HG03045 (cell line): ENCODE data around the gene ACADS.

Source experiments
- ATAC-seq: cut with Tn5 transposase; IDR thresholded peaks from one replicate; pipeline ENCODE4 v1.9.1; 2021; ENCODE audit warnings: mild to moderate bottlenecking, moderate library complexity; ENCODE audit not compliant: unreplicated experiment

ACADS gene, protein sequence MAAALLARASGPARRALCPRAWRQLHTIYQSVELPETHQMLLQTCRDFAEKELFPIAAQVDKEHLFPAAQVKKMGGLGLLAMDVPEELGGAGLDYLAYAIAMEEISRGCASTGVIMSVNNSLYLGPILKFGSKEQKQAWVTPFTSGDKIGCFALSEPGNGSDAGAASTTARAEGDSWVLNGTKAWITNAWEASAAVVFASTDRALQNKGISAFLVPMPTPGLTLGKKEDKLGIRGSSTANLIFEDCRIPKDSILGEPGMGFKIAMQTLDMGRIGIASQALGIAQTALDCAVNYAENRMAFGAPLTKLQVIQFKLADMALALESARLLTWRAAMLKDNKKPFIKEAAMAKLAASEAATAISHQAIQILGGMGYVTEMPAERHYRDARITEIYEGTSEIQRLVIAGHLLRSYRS

DNA sequence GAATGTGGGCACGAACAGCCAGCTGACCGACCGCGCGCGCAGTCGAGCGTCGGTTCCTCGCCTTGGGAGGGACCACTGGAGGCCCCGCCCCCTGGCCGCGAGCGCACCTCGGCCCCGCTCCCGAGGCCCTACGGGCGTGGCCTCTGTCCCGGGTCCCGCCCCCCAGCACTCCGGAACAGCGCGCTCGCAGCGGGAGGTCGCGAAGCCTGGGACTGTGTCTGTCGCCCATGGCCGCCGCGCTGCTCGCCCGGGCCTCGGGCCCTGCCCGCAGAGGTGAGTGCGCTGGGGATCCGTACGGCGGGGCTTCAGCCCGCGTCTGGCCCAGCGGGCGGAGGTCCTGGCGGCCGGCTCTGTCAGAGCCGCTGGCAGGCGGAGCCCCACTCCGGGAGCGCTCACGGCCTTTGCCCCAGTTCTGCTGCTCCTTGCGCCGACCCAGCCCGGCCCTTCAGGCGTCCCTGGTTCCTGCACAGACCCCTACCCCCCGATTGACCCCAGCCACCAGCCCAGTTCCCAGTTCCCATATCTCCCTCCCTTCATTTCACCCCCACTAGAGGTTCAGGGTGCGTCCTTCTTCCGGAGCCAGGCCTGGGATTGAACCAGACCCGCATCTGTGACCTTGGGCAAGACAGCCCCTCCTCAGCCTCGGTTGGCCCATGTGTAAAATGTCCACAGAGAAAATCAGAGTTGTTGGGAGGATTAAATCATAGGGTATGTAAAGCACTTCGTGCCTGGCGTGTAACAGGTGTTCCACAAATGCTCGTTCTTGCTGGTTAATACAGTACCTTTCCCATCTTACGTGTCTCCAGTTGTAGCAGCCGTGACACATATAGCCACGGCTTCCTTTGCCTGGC is at the start of gene ACADS:
ACADS (plus strand) TSS at position 168 of the 851 bp plus-strand sequence; CDS start at position 228, 60 bp downstream.
- peak; percentile 98 for ATAC-seq

DNA sequence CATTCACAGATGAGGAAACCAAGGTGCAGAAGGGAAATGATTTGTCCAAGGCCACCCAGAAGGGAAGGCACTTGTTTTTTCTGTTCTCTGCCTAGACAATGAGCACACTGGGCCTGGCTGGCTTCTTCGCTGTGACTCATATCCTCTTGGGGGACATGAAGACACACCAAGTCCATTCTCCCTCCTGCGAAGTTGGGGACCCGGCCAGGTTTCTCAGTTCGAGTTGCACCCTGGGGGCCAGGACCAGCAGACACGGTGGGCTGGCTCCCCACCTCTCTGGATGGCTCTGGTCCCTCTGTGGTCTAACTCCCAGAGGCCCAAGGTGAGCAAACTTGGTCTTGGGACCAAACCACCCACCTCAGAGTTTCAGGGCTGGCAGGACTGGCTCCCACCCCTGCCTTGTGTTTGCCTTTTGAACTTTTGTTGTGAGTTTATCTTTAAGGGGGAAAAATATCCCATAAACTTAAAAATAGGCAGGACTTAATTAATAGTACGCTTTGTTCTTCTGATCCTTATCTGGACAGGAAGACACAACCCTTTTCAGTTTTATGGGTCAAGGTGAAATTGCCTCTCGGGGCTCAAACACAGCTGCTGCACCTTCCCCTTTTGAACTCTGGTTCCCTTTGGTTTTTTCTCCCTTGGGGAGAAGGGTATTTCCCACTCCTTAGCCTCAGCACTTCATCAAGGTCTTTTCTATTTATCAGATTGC is 47.7 kb upstream of the ACADS start:
- ATAC-seq = no peak

DNA sequence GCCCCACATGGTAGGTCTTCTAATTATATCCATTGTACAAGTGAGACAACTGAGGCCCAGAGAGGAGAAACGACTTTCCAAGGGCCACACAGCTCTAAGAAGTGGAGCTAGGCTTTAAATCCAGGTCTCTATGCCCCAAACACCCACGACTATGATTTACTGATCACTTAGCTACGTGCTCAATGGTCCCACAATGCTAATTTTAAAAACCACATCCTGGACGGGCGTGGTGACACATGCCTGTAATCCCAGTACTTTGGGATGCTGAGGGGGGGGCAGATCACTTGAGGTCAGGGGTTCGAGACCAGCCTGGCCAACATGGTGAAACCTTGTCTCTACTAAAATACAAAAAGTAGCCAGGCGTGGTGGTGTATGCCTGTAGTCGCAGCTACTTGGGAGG is 47.1 kb upstream of the ACADS start:
- no peak for ATAC-seq

DNA sequence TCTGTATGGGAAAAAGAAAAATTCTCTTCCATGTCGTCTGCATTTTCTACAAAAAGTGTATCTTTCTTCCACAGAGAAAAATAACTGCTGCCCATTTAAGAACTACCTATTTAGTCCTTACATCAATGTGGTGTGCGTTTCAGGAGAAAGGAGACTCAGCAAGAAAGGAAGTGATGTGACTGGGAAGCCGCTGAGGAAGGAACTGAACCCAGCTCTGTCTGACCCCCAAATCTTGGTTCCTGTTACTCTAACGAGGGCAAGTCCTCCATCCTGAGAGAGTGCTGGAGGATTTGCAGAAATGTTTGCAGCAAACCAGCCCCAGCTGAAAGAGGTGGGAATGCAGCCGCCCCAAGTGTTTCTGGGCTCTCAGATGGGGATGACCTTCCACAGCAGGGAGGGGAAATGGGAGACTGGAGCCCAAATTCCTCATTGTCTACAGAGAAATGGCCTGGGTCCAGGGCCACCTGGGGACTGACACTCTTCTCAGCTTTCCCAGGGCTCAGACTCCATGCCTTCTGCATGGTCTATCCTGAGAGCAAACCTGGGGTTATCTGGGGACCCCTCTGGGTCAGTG is 45.4 kb upstream of the ACADS start:
- no peak for ATAC-seq

DNA sequence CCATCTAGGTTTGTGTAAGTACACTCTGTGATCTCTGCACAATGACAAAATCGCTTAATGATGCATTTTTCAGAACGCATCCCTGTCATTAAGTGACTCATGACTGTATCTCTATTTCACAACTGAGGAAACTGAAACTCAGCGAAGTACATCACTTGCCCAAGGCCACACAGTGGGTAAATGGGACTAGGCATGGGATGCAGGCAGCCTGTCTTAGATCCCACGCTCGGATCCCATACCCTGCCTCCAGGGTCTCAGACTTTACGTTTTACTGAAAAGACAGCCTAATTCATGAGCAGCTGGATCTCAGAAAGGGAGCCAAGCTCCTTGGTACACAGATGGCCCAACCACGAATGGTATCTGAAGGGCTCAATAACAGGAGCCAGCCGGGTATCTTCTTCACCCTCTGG is 41.1 kb upstream of the ACADS start:
- no peak for ATAC-seq

DNA sequence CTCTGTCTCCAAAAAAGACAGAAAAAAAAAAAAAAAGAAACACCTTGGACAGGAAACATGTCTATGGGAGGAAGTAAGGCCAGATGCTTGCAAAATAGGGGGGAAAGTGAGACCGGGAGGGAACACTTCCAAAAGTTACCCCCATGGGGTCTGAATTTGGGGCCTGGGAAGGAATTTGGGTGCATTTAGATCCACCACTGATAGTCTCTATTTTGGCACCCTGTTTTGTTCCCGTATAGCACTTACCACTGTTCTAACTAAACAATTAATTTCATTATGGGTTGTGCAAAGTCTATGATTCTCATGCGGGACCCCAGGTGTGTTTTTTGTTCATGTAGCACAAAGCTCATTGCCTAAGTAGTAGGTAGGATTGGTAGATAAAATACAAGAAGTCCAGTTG is 40.1 kb upstream of the ACADS start:
- no peak for ATAC-seq

DNA sequence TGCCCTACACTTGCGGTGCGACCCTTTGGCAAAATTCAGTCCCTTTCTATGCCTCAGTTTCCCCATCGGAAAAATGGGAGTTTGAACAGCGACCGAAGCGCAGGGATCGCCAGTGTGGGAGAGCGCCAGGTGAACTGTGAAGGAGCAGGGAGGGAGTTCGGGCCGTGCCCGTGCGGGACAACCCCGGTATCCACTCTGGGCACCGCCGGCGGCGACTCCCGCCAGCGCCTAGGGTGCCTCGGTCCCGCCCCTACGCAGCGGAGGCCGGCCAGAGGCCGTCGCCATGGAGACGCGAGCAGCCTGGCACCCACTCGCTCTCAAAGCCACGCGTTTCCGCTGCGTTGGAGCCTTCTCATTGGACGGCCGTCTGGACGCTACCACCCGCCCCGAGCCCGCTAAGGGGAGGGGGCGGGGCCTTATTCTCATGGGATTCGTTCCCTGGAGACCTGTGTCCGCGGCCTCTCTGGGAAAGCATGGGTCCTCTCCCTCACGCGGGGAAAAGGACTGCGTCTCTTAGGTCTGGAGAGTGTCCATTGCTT is 39.4 kb upstream of the ACADS start:
- peak; percentile 78 for ATAC-seq

DNA sequence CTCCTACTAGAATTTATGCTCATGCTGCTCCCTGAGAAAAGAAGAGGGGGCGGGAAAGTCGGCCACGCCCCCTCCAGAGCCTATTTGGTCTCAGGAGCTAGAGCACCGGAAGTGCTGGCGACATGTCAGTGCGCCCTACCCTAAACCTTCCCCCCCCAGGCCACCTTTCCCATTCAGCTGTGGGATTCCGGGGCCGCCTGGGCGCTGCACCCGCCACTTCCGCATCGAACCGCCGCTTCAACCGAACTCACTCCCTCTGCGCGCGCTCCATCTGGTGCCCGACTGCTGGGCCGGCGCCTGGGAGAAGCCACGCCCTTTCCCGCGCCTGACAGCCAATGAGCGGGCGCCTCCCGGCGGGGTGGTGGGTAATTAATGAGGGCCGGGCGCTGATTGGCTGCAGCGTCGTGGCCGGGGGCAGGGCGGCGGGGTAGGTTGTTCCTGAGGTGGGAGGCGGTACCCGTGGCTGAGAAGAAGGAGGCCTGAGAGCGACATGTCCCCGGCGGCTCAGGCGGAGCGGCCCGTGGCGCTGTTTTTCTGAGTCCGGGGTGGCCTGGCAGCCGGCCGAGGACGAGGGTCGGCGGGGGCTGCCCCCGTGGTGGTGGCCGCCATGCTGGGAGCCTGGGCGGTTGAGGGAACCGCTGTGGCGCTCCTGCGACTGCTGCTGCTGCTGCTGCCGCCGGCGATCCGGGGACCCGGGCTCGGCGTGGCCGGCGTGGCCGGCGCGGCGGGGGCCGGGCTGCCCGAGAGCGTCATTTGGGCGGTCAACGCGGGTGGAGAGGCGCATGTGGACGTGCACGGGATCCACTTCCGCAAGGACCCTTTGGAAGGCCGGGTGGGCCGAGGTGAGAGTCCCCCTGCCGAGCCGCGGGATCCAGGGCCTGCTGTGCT is 38.7 kb upstream of the ACADS start, which contains the start of gene MLEC:
MLEC (plus strand) TSS at position 460 of the 888 bp plus-strand sequence; CDS start at position 608, 148 bp downstream.
- peak; percentile 77 for ATAC-seq

DNA sequence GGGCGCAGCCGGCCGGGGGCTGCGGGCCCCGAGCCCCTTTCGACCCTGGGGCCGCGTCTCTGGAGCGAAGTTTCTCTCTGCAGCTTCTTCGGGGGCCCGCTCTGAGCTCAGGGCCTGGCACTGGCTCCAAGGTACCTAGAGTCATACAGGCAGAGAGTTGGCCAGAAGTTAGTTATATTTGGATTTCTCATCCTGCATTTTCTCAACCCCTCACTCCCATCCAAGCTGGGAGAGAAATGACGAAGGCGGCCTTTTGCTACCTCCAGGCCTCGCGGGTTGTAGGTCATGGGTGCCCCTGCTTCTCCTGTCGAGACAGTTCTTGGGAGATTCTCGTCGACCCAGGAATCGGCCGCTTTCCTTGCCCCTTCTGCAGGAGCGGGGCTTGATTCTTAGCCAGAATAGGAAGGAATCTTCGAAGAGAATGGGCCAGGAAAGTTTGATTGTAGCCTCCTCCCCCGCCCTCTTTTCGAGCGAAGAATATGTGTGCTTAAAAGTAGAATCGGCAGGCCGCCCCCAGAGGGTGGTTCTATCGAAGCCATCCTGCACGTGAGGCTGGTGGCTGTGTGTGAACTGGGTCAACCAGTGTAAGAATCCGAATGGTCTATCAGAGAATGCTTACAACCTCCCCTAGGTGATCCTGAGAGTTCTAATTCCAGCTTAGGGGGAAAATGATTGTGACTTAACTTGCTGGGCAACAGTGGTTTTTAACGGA is 37.9 kb upstream of the ACADS start:
- no peak for ATAC-seq

DNA sequence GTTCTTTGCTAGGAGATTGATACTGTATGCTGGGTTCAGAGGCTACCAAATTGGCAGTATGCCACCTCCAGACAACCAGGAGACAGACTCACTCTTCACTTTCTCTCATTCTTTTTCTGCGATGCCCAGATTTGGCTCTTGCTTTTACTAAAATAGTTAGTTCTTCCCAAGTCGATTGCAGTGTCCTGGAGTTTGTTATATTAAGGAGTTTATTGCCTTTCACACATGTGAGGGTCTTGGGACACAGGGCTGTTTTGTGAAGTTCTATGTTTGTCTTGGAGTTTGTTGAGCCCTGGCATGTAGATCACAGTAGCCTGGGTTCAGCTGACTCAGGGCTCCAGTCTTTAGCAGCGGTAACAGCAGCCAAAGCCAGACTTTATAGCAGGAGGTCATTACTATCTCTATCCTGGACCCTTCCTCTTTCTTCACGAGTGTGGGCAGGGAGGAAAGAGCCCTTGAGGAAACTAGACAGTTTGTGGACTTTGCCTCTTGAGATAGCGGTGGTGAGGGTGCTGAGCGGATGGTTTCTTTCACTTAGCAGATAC is 37.0 kb upstream of the ACADS start:
- ATAC-seq = no peak

DNA sequence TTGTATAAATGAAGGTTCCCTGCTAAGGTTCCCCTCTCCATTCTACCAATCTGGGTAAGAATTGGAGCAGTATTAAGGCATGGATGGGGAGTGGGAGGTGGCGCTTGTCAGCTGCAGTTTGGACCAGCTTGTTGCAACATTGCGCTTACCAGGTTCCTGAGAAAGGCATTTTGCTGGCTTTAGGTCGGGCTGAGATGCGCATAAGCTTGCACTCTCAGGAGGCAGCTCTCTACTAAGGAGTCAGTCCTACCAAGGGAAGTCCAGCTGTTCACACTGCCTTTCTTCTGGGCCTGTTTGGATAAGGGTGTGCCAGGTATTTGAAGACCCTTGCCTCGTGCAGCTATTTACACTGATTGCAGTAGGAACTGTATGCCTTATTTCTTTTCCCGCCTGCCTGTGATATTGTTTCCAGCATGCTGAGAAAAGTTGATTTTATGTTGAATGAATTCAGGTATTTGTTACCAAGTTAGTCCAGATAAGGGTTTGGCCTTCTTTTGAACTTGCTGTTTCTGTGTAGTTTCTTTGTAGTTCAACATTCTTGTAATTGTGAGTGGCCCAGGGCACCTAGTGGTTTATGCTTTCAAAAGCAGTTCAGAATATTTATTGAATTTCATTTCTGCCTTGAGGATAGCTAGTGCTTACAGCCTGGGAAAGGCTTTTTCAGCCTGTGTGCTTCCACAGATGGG is 36.1 kb upstream of the ACADS start:
- ATAC-seq = no peak

DNA sequence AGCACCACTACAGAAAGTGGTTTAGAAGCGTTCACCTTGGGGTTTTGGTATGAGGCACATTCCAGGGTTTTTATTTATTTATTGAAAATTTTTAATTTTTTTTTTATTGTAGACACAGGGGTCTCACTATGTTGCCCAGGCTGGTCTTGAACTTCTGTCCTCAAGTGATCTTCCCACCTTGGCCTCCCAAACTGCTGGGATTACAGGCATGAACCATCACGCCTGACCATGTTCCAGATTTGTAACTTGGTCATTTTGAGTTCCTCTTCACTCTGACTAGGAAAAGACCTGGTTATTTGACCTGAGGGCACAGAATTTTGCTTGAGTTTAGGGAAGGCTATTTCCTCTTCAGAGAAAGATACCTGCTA is 35.6 kb upstream of the ACADS start:
- no peak for ATAC-seq

DNA sequence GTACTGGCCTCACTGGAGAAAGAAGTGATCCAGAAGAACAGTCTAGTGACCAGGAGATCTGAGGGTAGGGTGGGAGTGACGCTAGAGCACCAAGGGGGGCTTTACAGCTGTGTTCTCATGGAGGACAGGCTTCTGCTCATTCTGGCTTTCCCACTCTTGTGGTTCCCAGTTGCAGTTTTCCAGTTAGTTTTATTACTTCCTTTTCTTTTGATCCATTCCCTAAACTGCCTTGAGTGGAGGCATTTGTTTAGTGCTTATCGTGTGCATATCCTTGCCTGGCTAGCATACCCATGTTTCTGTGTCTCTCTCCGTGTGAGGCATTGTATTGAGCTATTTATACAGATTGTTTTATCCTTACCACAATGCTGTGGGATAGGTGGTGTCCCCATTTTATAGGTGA is 34.6 kb upstream of the ACADS start:
- no peak for ATAC-seq

DNA sequence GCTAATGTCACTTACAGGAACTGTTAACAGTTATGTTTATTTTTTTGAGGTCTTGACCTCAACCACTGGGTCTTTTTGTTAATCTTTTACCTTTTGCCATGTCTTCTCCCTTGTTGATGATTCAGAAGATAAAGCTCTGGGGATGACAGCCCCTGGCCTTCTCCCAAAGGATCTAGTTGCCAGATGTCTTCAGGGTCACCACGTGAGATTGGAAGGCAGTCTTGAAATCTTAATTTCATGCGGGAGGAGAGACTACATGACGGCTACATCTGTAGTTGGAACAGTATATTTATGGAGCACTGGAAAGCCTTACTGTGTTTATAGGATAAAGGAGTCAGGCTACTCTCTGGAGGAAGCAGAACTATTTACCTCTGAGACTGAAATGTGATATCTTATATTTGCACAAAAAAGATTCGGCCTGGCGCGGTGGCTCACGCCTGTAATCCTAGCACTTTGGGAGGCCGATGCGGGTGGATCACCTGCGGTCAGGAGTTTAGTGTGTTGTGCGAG is 33.0 kb upstream of the ACADS start:
- ATAC-seq = no peak

DNA sequence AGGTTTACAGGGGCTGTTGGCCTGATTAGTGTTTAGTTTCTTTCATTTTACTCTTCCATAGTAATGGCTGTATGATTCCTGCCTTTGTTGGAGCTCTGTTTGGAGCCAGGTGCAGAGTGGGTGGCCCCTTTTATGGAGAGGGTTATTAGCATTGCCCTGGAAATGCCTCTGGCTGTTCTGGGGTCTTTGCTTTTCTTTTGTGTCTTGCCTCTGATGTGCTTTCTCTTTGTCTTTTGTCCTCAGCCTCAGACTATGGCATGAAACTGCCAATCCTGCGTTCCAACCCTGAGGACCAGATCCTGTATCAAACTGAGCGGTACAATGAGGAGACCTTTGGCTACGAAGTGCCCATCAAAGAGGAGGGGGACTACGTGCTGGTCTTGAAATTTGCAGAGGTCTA is 31.8 kb upstream of the ACADS start:
- no peak for ATAC-seq

DNA sequence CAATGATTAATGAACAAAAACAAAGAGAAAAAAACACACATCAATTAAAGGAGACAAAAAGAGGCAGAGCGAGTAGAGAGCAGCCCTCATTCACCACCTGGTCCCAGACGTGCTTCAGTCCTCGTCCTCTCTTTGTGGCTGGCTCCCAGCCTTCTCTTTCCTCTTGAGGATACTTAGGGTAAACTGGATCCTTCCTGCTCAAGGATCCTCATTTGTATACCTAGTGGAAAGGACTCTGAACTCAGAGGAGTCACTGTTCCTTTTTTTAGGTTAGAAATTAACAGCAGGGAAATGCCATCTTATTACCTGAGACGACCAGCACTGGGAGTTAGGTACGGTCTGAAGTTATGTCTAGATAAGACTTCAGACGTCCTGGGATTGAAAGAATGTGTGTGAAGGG is 29.0 kb upstream of the ACADS start:
- ATAC-seq = no peak

DNA sequence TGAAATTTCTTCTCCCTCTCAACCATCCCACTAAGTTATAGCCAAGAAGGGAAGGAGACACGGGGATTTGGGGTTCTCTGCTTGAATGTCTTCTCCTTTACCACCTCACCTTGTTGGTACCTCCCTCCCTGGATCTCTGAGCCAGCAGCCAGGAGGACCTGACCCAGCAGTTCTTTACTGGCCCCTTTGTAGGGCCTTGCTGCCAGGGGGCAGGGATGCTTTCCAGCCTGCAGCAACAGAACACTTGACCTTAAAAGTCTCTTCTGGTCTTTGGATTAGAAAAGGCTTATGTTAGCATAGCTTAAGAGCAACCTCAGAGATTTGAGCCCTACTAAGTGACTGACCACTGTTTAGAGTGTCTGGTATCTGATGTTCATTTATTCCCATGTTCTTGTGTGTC is 28.3 kb upstream of the ACADS start:
- ATAC-seq = no peak

DNA sequence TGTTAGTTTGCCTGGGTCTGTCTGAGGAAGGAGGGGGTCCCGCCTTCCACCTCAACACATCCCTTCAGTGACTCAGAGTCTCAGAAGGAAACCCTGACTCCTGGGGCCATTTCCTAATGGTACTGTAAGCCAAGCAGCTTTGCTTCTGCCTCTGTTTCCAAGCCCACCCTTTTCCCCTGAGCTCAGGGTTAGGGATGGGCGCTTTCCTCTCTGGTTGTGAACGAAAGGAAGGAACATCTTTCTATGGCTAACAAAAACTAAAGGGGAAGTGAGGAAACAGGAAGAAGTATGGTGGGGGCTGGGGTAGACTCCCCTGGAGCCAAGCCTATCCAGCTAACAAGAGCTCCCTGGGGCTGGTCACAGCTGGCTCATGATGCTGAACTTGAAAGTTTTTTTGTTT is 27.0 kb upstream of the ACADS start:
- ATAC-seq = no peak
